KOPT-K1 (cell line): Measurements from ENCODE around the gene NUP50.
"Not testable (repeated sequence)": the region's sequence is repeated elsewhere in the genome, so short reads cannot be mapped to it uniquely, and the experiment has no call there.

Experiments used
- H3K27ac ChIP-seq: fragments of 200-600 bp; sonication (generic); 2 replicates; pipeline ENCODE4 v1.5.1; 2016; ENCODE audit warnings: antibody characterized with exemption, mild to moderate bottlenecking, low read depth, low read length; ENCODE audit not compliant: poor library complexity, severe bottlenecking
- H3K36me3 ChIP-seq: fragments of 200-600 bp; sonication (generic); 2 replicates; pipeline ENCODE4 v1.5.1; 2017; ENCODE audit warnings: antibody characterized with exemption, mild to moderate bottlenecking, low read length, moderate library complexity; ENCODE audit not compliant: insufficient read depth
- H3K9me3 ChIP-seq: fragments of 200-600 bp; sonication (generic); 2 replicates; pipeline ENCODE4 v1.5.1; 2017; ENCODE audit warnings: antibody characterized with exemption, low read length, mild to moderate bottlenecking; ENCODE audit not compliant: insufficient read depth, poor library complexity, severe bottlenecking

The NUP50 gene

DNA sequence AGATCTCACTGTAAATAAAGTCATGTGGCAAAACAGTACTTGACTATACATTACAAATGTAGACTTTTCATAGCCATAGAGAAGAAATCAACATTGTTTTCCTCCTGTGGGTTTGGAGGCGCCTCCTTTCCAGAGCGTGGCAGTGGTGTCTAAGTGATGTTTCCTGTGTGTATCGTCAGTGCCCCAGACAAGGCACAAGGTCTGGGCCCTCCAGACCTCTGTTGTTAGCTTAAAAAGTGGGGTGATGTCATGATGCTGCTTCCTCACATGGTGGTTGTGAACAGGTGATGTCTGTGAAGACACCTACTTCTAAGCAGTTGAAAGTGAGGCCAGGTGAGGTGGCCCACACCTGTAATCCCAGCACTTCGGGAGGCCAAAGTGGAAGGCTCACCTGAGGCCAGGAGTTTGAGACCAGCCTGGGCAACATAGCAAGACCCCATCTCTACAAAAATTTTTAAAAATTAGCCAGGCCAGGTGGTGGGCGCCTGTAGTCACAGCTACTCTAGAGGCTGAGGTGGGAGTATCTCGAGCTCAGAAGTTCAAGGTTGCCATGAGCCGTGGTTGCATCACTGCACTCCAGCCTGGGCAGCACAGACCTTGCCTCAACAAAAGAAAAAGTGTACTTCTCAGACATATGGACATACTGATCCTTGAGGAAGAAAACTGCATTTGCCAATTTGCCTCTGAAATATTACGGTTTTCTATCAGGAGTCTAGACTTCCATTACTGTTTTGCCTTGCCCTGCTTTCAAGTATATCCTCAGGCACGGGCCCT, 15.7 kb downstream of the NUP50 start:
- Histone ChIP-seq H3K36me3 (peaks cover 100% of the 10 kb centered on the region), H3K9me3 (no peaks in the 10 kb centered on the region), H3K27ac (no peak overlapping the region)

DNA sequence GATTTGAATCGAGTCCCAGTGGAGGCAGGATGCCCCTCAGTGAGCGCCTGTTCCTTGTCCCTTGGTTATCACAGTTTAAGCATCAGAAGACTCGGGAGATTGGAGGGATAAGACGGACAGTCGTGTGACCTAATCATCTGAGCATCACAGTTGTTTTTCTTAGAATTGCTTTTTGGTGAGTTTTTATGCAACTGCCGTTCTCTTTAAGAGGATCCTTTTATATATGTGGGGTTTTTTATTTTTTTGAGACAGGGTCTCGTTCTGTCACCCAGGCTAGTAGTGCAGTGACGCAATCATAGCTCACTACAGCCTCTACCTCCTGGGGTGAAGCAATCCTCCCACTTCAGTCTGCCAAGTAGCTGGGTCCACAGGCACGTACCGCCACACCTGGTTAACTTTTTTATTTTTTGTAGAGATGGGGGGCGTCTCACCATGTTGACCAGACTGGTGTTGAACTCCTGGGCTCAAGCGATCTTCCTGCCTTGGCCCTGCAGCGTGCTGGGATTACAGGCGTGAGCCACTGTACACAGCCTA, 16.5 kb downstream of the NUP50 start:
- Histone ChIP-seq H3K27ac (no peak overlapping the region), H3K9me3 (no peaks in the 10 kb centered on the region), H3K36me3 (peaks cover 100% of the 10 kb centered on the region)

DNA sequence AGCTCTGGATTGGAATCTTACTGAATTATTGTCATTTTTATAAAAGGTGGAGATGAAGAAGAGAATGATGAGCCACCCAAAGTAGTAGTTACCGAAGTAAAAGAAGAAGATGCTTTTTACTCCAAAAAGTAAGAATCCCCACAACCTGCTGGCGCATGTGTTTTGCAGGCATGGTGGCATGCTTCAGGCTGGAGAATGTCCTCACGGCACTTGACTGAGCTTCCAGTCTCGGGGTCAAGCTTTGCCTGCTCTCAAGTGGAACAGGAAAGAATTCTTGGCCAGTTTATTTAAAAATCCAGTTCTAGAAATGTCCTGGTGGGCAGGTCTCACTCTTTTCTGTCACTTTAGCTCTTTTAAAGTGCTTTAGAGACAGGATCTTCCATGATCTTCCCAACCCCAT, 17.5 kb downstream of the NUP50 start:
- Histone ChIP-seq H3K36me3 (peaks cover 100% of the 10 kb centered on the region), H3K27ac (no peak overlapping the region), H3K9me3 (no peaks in the 10 kb centered on the region)

DNA sequence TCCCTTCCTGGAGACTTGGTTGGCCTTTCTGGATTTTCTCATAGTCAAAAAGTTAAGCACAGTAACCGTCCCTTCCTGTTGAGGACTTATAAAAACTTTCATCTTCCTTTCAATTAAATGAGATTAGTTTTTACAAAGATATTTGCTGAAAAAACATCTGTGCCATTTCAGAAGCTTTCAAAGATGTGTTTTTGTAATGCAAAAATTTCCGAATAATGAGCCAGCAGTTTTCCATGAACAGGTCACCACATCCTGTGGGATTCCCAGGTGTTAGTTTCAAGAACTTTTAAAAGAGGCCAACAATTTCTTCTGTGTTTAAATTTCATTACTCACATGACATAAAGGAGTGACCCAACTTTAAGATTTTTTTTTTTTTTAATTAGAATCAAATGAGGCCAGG, 18.0 kb downstream of the NUP50 start:
- Histone ChIP-seq H3K36me3 (peaks cover 100% of the 10 kb centered on the region), H3K9me3 (no peaks in the 10 kb centered on the region), H3K27ac (no peak overlapping the region)

DNA sequence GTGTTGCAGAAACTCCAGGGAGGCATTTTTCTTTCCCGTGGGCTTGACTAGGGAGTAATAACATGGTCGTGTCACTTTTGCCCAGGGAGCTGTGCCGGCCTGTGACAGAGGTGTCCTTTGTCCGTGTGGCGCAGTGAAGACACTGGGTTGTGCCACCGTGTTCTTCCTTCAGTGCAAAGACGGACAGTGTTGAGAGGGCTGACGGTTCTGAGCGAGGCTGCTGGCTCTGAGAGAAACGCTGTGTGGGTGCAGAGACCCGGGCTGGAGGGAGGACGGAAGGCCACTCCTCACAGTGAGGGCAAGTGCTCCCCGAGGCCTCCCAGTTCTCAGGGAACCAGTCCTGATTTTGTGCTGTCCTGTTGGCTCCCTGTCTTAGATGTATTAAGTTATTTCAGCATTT, 20.2 kb downstream of the NUP50 start:
- Histone ChIP-seq H3K9me3 (no peaks in the 10 kb centered on the region), H3K36me3 (peaks cover 100% of the 10 kb centered on the region), H3K27ac (no peak overlapping the region)

DNA sequence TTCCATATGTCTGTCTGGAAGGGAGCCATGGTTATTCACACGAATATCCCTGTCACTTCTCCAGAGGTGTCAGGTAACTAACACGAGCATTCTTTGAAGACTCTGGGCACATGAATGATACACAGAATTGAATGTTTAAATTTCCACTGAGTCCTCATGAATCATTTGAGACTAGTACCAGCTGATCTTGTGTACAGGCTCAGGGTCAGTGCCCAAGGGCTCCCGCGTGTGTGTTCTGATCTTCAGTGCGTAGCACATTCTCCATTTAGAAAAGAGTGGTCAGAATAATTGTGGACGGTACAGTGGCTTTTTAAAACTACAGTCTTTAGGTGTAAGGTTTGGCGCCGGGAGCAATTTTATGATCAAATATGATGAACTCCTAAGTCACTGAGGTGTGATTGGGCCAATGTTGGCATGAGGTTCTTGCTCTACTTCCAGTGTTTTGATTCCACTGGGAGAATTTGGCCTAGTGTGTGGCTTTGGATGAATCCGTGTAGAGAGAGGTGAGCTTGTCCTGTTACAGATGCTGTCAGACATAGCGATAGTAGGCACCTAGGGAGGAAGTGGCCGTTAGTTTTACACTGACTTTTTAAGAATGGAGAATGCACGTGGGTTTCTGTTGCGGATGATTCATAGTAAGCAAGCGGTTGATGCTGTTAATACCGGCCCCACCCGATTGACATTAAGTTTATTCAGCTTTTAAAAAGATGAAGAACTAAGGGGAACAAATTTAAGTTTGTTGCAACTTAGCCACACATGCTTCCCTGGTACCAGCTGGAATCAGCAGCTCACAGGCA, 22.2 kb downstream of the NUP50 start:
- Histone ChIP-seq H3K36me3 (peaks cover 85% of the 10 kb centered on the region), H3K27ac (no peak overlapping the region)

DNA sequence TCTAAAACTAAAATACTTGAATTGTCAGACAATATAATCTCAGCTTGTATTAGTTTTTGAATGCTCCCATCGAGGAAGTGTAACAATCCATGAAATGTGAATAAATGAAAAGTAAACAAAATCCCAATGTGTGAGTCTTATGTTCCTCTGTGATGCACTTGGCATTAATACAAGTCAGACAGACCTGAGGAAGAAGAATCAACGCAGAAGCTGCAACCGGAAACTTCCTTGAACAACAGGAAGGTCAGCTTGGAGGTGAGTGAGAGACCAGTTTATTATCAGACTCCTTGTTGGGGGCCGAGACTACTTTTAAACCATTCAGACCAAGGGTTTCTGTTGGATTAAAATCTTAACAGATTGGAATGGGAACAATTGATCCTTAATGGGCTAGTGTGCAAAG, 24.2 kb downstream of the NUP50 start:
- Histone ChIP-seq H3K36me3 (peaks cover 66% of the 10 kb centered on the region), H3K27ac (no peak overlapping the region), H3K9me3 (no peaks in the 10 kb centered on the region)

More for the DNA sequence above, 22.2 kb downstream of the NUP50 start:
- H3K9me3 ChIP-seq: no peaks in the 10 kb centered on the region

DNA sequence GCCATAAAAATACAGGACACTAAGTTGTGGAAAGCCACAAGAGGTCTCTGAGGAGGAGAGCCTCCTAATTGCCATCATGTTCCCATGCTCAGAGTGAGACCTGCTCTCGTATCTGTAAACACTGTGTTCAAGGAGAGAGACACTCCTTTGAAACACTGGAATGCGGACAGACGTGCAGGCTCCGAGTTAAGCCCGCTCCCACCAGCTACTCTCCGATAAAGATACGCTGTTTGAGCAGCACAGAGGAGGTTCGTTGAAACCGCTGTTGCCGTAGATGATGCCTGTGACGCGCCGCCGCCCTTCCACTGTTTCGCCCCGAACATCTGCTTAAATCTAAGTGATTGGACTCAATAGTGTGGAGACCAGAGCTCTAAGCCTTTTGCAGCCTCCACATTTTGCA, 25.1 kb downstream of the NUP50 start:
- Histone ChIP-seq H3K36me3 (peaks cover 57% of the 10 kb centered on the region), H3K27ac (no peak overlapping the region)

DNA sequence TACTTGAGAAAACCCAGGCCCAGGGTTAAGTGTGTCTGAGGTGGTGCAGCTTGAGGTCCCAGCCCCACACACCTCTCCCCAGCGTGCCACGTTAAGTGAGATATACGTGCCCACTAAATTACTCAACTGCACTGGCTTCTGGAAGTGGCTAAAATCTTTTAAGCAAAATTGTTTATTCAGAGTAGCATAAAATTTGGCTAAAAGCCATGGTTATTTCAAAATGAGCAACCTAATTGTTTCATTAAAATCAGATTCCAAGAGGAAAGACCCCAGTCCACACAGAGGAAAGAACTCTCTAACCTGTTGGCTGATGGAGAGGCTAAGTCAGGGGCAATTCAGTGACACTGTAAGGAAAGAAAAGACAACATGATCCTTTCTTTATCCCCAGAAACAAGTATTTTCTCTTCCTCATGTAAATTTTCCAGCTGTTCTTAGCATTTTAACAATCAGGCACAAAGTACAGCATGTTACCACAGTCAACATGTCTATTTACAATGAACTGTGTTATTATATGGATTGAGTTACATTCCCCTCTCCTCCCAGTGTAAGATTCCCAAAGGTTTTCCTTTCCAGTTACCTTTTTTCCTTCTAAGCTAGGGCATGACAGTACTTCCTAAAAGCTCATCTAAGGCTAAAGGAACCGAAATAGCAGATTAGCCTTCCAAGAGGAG, 26.6 kb downstream of the NUP50 start:
- H3K9me3 ChIP-seq: no peaks in the 10 kb centered on the region
- H3K27ac ChIP-seq: no peak overlapping the region
- H3K36me3 ChIP-seq: peaks cover 50% of the 10 kb centered on the region

More for the DNA sequence above, 25.1 kb downstream of the NUP50 start:
- H3K9me3 ChIP-seq: no peaks in the 10 kb centered on the region

DNA sequence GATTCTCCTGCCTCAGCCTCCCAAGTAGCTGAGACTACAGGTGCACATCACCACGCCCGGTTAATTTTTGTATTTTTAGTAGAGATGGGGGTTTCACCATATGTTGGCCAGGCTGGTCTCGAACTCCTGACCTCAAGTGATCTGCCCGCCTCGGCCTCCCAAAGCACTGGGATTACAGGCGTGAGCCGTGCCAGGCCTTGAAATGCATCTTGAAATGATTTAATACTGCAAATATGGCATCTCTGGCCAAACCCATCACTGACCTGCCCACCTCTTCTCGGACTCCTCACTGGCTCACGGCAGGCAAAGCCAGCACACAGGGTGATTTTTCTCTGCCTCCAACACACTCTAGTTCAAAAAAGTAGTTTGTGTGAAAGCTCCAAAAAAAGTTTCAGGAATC, 28.0 kb downstream of the NUP50 start:
- not testable (repeated sequence) for H3K9me3 ChIP-seq, H3K27ac ChIP-seq
- peaks cover 36% of the 10 kb centered on the region for H3K36me3 ChIP-seq

DNA sequence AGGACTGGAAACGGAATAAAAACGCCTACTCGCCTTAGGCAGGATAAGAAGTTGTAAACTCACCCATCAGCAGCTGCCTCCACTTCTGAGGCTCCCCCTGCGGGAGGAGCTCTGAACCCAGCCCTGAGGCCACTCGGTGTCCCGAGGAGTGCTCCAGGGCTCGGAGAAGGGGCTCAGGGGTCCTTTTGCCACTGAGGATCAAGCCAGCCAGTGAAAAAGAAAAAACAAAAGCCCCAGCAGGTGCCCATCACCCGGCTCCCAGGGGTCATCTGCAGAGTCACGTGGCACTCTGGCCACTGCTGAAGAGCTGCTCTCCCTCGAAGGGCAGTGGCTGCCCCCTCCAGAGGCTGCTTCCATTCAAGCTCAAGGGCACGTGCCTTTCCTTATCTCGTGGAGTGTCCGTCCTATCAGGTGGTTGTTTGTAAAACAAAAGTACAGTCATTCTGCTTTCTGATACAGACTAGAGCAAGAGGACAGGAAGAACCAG, 29.0 kb downstream of the NUP50 start:
- Histone ChIP-seq H3K36me3 (peaks cover 26% of the 10 kb centered on the region), H3K9me3 (no peaks in the 10 kb centered on the region), H3K27ac (no peak overlapping the region)

DNA sequence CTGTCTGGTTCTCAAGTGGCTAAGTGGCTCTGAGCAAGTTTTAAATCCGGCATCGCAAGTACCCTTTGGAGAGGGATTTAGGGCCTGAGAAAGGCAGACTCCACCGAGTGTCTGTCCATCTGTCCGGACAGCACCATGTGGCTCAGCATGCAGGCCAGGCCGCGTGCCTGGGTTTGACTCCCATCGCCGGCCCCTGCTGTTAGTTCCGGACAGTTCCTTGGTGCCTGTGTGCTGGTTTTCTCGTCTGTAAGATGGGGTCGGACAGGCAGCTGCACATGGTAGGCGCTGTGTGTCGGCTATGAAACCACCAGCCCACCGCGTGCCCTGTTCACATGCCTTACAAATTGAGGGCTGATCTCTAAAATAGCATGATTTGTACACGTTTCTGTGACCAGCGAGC, 31.0 kb downstream of the NUP50 start:
- peaks cover 25% of the 10 kb centered on the region; the same call in 1 of the 2 replicates for H3K36me3 ChIP-seq
- H3K9me3 ChIP-seq: no peaks in the 10 kb centered on the region
- H3K27ac ChIP-seq: no peak overlapping the region

DNA sequence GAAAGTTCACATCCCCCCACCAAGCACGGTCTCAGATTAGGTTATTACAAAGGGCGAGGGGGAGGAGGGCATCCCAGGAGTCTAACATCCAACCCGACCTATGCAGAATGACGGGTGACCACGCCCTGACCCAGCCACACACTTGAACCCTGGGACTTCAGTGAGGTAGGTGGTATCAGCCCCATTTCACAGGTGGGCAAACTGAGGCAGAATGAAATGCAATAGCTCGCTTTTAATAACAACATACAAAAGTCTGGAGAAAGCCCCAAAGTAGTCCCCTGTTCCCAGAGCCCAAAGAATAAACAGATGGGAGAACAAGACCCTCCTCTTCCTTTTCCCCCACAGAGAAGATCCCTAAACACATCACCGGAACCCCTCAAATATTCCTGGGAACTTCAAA, 31.9 kb downstream of the NUP50 start:
- H3K36me3 ChIP-seq: peaks cover 34% of the 10 kb centered on the region; the same call in 1 of the 2 replicates
- no peaks in the 10 kb centered on the region for H3K9me3 ChIP-seq
- H3K27ac ChIP-seq: no peak overlapping the region

DNA sequence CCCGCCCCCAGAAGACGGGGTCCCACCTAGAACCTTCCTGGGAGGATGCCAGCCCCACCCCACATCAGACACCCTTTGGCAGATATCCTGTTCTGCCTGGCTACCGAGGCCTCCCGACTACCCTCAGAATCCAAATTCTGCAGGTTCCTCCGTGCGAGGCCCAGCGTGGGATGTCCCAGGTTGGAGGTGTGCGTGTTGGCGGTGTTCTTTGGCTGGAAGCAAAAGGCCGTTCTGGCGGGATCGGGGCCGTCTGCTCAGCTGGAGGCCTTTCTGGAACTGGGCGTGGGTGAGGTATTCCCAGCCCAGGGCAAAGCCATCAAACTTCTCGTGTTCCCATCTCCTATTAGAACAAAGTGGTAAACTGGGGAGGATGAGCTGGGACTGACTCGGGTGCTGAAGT, 32.6 kb downstream of the NUP50 start:
- no peaks in the 10 kb centered on the region for H3K9me3 ChIP-seq
- peaks cover 39% of the 10 kb centered on the region; the same call in 1 of the 2 replicates for H3K36me3 ChIP-seq
- no peak overlapping the region for H3K27ac ChIP-seq
